T-helper 1 cell treated with Interleukin-12 subunit alpha and Interleukin-12 subunit beta and Interleukin-4 antibody, amounts not matched to agents 30 ng/mL and 1 ng/mL, for 36 hours (primary cell): ENCODE results near the gene MTMR3. TPM values are rescaled to one million over a fixed set of nuclear protein-coding genes. Genes with fewer than 3 reads are reported as not detected.

Source experiments
- total RNA-seq: library from RNA; stranded (reverse); gene quantifications from 2 replicates; pipeline ENCODE4 v1.2.3, GENCODE V29; 2022

The MTMR3 gene
- total RNA-seq, 1 donor from 2014 or later = 33.8 TPM

Other genes starting within 250 kb of the MTMR3 start
- gene CABP7, start 163.2 kb upstream of the MTMR3 start, total RNA-seq = 0.07 TPM in 1 of 2 replicates, not detected in the other
- gene ZMAT5, start 116.2 kb upstream of the MTMR3 start, total RNA-seq = 29.0 and 29.9 TPM in 2 replicates
- 87.5 and 90.8 TPM in 2 replicates for gene UQCR10, start 115.8 kb upstream of the MTMR3 start, total RNA-seq
- 91.7 and 93.7 TPM in 2 replicates for gene ASCC2, start 44.9 kb upstream of the MTMR3 start, total RNA-seq
- gene HORMAD2, start 197.3 kb downstream of the MTMR3 start, total RNA-seq = 0.10 TPM in 1 of 2 replicates, not detected in the other